Pulmonary artery endothelial cell (primary cell): ENCODE data around the gene NOL3. TPM values are rescaled to one million over a fixed set of nuclear protein-coding genes. Genes with fewer than 3 reads are reported as not detected.

ENCODE experiments used
- DNase-seq: peaks from one replicate; pipeline ENCODE4 v3.0.0-alpha.2; 2011; ENCODE audit warnings: low read depth, low spot score
- total RNA-seq: library from RNA; depleted of rRNA; stranded (reverse); fragments of >200 nt; gene quantifications from 2 replicates; pipeline ENCODE4 v1.2.3, GENCODE V29; 2014

Gene NOL3
- total RNA-seq, 1 donor from 2014 or later = 9.1 TPM

DNA sequence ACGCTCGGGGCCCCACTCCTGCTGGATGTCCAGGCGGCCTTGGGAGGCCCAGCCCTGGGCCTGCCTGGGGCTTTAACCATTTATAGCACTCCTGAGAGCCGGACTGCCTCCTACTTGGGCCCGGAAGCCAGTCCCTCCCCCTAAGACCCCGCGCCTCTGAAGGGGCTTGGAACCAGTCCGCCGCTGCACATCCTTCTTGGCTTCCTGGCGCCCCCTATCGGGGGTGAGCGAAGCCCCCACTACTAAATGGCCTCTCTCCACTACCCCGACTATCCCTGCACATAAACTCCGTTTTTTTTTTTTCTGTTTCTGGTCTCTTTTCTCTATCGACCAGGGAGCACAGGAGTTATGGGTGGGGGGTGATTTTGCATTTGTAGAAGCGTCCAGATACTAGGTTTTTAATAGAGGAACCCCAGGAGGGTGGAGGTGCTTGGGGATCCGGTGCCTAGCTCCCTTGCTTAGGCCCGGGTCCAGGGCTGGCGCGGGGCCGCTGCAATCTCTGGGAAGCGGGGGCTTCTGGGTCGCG, 633 bp upstream of the NOL3 start:
- DNase-seq = no peak

DNA sequence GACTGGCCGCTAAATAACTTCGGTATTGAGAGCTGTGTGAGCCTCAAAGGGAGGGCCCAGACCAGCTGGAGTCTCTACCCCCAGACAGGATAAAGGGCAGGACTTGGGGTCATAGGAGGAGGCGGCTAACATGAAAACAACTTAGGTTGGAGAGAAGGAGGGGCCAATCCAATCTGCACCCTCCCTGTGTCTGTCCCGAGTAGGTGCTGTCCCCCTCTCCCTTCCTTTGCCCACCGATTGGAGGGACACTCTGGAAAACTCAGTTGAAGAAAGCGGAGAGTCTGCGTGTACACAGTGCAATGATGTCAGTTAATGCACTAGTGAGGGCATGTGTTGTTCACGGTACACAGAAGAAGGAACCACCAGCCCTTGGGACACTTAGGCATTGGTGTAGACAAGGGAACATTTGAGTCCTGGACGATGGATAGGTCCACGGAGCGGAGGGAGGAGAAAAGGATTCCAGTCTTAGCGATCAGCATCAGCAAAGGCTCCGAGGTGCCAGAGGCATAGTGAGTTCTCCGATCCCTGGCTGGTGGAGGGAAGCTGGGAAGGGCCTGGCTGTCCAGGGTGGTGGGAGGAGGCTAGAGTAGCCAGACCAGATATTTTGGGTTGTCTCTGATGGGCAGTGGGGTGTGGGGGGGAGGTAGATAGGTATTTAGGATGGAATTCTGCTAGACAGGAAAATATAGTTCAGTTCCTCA, 761 bp downstream of the NOL3 start:
- no peak for DNase-seq

DNA sequence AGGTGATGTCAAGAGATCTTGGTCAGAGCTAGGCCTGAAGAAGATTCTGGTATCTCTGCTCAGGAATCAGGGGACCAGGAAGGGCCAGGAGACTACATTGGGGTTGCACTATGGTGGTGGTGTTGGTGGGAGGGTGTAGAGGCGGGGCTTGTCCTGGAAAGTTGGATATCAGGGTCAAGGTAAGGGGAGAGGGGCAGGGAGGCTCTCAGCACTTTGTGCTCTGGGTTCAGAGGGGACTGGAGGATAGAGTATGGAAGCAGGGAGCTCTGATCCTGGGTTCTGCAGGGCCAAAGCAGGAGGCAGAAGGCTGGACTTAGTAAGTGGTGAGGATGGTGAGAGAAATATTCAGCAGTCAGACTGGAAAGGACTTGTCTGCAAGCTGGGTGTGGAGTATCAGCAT, 3.0 kb downstream of the NOL3 start:
- DNase-seq = no peak

- peak; percentile 72 for DNase-seq
Observed at GRCh38 chr16:67173808-67174705, 3.7 kb downstream of the NOL3 start.

DNA sequence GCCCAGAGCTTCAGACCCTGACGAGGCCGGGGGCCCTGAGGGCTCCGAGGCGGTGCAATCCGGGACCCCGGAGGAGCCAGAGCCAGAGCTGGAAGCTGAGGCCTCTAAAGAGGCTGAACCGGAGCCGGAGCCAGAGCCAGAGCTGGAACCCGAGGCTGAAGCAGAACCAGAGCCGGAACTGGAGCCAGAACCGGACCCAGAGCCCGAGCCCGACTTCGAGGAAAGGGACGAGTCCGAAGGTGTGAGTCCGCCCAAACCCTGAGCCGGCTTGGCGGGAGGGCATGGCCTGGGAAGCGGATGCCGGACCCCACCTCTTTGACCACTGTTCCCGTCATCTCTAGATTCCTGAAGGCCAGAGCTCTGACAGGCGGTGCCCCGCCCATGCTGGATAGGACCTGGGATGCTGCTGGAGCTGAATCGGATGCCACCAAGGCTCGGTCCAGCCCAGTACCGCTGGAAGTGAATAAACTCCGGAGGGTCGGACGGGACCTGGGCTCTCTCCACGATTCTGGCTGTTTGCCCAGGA, 4.4 kb downstream of the NOL3 start:
- no peak for DNase-seq

DNA sequence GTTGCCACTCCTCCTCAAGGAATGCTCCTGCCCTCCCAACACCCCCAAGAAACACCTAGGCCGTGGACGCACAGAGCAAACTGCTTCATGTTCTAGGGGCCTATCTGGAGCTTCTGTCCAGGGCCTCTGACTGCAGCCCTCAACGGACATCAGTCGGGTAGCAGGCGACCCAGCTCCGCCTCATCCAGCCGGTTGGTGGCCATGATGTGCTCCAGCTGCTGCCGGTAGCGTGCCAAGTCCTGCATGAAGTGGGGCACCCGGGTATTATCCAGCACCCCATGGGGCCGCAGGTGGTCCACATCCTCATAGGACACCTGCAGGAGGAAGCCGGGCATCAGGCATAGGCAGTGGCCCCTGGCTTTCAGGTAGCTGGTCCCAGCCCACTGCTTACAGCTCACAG, 6.3 kb downstream of the NOL3 start:
- DNase-seq = no peak

DNA sequence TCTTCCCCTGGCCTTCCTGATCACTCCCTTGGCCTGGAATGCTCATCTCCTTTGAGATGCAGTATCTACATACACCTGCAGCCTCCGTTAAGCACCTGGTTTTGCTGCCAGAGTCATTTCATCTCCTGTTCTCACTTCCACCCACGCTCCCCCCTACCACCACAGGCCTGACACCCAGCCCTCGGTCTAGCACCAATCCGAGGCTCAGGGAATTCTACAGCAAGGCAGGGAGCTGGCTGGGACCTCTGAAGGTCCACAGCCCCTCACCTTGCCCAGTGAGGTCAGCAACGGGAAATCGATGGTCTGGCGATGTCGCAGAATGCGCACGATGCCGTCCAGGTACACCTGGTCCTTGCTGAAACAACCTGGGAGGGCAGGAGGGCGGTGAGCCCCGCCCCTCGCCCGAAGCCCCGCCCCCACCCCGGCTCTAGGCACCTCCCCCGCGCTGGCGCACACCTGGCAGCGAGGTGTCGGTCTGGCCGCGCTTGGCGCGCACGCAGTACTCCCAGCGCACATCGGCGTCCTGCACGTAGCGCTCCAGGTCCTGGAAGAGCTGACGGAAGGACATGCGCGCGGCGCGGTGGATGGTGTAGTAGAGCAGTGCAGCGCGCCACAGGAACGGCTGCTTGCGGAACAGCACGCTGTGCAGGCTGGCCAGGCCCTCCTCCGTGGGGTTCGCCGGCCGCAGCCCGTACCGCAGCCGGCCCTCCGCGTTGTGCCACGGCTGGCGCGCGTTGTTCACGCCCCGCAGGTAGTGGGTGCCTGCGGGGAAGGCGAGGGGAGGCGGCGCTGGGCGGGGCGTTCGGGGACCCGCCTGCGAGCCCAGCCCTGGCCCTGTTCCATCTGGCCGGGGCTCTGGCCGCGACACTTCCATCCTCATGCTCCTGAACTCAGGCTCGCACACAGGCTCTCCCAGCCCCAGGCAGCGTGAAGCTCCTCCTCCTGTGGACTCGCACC, 7.7 kb downstream of the NOL3 start:
- no peak for DNase-seq

DNA sequence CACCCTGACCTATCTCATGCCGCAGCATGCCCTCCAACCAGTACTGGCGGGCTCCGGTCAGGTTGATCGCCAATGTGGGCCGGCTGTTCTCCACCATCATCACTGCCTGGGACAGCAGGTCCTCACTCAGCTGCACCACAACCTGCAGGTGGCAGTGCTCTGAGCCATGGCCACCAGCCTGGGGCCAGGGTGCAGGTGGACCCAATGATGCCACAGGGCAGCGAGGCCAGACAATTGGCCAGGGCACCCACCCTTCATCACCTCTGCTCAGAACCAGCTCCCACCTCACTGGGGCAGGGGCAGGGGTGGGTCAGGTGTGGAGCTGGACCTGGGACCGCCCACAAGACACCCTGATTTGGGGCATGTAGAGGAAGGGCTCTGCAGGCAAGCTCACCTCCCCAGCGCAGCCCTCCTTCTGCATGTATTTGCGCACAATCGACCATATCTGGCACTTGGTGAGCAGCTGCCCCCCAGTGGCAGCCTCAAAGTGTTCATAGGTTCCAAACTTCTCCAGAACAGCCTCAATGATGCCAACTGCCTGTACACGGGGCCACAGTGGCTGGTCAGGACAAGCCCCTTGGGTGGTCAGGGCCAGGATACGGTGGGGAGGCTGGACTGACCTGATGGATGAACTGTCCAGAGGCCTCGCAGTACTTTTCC, 9.2 kb downstream of the NOL3 start:
- DNase-seq = no peak

- DNase-seq = no peak
Observed at GRCh38 chr16:67180166-67180565, 9.8 kb downstream of the NOL3 start.

DNA sequence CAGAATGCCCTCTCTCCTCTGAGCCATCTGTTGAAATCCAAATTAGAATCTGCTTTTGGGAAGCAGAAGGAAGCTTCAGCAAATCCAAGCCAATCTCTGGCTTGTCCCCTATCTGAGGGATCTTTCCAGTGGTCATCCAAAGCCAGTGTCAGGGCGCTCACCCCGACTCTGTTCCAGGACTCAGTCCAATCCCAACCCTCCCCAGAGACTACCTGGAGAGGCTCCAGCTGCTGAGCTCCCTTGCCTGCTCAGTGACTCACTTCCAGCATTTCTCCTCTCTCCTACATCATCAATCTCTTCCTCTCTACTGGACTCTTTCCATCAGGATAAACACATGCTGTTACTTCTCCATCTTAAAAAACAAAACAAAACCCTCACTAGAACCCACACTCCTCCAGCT, 11.0 kb downstream of the NOL3 start:
- DNase-seq = peak; percentile 35

GRCh38 chr16:67182288-67182687, 11.9 kb downstream of the NOL3 start:
- no peak for DNase-seq

GRCh38 chr16:67183284-67183626, 12.9 kb downstream of the NOL3 start:
- DNase-seq = no peak

DNA sequence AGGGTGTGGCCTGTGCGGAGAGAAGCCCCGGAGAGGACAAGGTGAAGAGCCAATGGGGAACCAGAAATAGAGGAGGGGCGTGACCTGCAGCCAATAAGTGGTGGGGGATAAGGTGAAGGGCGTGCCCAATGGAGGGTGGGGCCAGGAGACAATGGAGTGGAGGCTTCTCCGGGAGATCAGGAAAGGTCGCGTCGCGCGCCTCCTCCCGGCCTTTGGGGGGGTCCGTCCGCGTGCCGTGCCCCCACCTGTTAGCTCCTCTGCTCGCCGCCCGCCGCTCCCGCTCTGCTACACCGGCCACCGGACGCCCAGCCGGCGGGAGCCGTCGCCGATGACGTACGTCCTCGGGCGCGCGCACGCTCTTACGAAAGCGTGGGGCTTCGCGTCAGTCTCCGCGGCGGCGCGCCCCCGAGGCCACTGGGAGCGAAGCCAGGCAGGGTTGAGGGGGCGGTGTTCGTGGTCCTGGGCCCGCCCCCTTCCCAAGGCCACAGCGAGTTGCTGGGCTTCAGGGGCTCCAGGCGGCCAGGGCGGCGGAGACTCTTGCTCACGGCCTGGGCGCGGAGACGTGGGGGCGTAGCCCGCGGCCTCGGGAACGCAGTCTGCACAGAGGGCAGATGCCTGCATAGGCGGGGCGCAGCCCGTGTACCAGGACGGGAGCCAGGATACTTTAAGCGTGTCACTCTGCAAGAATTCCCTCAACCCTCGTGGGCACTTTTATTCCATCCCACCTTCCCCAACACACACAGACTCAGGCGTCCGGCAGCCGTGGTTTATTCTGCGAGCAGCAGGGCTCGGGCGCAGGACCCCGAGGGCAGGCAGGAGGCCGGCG, 13.5 kb downstream of the NOL3 start, which contains the start of gene MATCAP1:
Gene MATCAP1, minus strand, starts transcription at position 337 of the 826 bp plus-strand sequence. CDS start 3,353 bp downstream, outside the sequence.
- peak; percentile 95 for DNase-seq

DNA sequence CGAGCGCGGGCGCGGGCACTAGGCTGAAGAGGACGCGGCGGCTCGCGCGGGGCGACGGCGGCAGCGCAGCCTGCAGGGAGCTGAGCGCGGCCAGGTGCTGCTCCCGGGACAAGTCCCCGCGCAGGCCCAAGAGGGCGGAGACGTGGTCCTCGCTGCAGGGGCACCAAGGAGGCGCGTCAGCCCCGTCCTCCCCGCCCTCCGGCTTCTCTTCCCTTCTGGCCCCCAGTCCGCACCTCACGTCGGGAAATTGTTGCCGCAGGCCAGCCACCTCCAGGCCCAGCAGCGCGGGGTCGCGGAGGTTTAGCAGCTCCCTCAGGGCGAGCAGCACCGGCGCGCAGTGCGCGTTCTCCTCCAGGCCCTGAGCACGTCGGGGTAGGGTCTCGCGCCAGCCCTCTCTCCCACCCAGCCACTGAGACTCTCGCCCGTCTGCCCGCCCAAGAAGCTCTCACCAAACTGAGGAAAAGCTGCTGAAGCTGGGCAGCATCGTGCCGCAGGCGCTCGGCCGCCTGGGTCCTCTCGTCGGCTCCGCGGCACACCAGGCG, 14.2 kb downstream of the NOL3 start:
- DNase-seq = no peak

- DNase-seq = peak; percentile 67
Observed at GRCh38 chr16:67184995-67185650, 14.8 kb downstream of the NOL3 start.

DNA sequence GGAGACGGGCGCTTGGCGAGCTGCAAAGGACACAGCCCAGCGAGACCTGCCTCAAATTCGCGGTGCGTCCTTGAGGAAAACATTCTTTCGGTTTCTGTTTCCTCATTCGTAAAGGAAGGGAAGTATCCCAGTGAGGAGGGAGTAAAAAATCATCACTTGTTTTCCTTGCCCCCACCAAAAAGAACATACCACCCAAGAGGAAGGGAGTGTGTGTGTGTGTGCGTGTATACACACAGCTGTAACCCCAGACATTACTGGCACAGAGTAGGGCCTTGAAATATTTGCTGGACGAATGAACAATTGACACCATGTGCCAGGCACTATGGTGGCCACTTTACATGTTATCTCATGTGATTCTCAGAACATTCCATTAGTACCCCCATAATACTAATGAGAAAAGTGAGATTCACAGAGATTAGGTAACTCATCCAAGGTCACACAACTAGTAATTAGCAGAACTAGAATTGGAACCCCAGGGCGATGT, 15.4 kb downstream of the NOL3 start:
- no peak for DNase-seq

DNA sequence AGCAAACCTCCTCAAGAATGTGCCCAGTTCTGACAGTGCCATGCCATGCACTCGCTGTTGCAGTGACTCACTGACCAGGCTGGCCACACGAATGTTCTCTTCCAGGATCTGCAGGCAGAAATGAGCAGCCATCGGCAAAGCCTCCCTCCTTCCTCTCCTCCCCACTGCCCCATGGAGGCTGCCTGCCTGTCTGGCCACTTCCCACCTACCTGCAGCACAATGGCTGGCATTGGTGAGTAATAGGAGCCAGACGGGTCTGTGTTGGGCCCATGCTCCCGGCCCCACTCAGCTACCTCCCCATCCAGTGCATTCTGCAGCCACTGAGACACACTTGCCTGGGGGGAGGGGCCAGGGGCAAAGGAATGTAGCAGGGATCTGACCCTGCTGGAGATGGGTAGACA, 16.2 kb downstream of the NOL3 start:
- DNase-seq = no peak

DNA sequence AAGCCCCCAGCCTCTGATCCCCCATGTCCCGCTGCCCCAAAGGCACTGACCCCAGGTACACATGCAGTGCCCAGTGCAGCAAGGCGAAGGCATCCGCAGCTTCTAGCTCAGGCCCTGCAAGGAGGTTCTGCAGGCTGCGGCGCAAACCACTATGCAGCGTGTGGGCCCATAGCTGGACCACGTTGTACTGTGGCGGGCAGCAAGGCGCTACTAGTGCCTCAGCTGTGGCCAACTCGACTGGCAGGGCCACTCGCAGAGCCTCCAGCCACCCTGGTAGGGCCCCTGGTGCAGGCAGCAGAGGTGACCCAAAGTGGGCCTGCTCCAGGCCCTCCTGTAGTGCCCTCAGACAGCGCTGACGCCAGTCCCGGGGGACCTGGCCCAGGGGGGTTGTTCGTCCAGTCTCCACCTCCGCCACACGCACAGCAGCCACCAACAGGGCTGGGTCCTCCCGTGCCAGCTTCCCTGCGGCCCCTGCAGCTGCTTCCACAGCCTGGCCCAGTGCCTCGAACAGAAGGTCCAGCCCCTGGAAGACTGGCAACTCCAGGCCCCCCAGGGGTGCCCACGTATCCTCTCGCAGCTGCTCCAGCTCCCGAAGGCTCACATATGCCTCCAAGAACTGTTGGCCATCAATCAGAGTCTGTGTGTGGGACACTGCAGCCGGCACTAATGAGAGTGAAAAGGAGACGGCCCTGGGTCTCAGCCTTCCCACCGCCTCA, 17.0 kb downstream of the NOL3 start:
- DNase-seq = no peak
